DMS 273 (cell line): ENCODE data around the gene SLC52A3.
A peak's percentile ranks its signal among the peaks of the same experiment; 100 is the strongest.
"Not testable (repeated sequence)": the region's sequence is repeated elsewhere in the genome, so short reads cannot be mapped to it uniquely, and the experiment has no call there.

Experiments
- DNase-seq: peaks from one replicate; lab custom pipeline; 2025; ENCODE audit not compliant: unreplicated experiment; lab: John Stamatoyannopoulos, UW

Gene SLC52A3

DNA sequence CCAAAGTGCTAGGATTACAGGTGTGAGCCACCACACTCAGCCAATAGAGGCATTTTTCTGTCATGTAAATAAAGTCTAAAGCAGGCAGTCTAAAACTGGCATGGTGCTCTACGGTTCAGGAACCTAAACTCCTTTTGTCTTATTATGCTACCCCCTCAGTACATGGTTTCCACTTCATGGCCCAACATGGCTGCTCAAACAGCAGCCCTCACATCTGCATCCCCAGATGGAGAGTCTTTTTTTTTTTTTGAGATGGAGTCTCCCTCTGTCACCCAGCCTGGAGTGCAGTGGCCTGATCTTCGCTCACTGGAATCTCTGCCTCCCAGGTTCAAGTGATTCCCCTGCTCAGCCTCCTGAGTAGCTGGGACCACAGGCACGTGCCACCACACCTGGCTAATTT, 38.3 kb downstream of the SLC52A3 start:
- no peak for DNase-seq

DNA sequence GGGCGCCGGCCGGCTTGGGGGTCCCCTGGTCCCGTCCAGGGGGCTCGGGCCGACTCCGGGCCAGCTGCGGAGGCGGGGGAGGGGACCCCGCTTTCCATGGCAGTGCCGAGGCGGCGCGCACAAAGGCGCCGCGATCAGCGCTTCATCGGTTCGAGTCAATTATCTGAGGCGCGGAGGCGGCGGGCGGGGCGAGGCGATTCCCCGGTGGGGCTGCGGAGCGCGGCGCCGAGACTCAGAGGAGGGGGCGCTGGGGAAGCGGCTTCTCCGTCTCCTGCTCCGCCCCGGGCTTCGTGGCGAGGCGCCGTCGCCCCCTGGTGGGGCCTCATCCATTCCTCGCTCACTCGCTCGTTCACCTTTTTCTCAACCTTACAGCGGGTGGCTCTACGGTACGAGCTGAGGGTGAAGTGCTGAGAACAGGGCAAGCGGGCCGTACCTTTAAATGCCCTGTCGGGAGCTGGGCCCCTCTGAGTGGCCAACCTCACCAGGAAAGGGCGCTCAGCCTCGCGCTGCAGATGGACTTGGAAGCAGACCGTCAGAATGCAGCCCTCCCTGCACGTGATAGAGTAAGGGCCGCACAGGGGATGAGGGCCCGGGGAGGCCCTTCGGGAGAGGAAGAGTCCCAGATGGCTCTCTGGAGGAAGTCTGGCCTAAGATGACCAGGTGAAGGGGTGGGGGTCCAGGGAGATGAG, 39.9 kb downstream of the SLC52A3 start:
- DNase-seq: peak; percentile 91

DNA sequence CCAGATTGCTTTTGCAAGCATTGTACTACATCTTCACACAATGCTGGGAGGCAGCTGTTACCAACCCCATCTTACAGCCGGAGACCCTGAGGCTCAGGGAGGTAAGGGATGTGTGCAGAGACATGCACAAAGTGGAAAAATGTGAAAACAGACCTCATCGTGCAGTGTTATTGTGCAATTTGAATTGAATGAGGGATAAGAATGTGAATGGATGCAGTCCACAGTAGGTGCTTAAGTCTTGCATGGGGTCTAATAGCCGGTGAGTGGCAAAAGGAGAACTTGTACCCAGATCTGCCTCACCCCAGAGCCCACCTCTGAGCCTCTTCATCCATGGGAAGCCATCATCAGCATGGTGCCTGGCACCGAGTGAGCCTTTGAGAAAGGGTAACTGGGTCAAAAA, 42.1 kb downstream of the SLC52A3 start:
- no peak for DNase-seq

DNA sequence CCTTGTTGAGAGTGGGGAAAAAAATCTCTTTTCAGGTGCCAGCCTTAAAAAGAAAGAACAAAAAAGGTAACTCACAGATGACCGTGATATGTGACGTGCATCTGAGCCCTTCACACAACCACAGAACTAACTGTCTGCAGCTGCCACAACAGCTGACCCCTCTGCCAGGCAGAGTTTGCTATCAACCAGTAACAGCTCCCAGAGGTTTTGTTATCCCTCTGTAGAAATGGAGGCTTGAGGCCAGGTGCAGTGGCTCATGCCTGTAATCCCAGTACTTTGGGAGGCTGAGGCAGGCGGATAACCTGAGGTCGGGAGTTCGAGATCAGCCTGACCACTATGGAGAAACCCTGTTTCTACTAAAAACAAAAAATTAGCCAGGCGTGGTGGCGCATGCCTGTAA, 42.8 kb downstream of the SLC52A3 start:
- DNase-seq: peak; percentile 20

DNA sequence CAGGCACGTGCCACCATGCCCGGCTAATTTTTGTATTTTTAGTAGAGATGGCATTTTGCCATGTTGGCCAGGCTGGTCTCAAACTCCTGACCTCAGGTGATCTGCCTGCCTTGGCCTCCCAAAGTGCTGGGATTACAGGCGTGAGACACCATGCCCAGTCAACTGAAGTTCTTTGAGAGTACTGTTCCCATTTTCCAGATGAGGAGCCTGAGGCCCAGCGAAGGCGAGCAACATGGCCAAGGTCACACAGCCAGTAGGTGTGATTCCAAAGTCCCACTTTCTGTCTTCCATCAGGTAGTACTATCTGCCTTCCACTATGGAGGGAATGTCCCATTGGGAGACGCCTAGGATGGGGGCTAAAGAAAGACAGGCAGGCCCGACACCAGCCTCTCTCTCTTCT, 43.5 kb downstream of the SLC52A3 start:
- DNase-seq: not testable (repeated sequence)

DNA sequence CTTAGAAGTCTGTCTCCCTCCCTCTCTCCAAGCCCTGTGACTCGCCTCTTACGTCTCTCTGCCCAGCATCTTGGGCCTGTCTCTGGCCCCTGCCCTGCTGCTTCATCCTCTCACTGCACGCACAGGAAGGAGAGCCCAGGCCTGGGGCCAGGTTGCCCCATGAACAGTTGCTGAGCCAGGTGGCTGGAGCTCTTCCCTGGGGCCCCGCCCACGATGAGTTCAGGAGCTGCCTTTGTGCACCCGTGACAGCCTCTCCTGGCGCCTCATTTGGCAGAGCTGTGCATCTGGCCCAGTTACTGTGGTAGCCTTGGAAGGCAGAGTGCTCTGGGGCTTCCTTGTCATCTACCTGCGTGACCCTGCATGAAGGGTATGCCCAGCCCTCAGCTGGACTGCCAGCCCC, 44.5 kb downstream of the SLC52A3 start:
- peak; percentile 91 for DNase-seq

DNA sequence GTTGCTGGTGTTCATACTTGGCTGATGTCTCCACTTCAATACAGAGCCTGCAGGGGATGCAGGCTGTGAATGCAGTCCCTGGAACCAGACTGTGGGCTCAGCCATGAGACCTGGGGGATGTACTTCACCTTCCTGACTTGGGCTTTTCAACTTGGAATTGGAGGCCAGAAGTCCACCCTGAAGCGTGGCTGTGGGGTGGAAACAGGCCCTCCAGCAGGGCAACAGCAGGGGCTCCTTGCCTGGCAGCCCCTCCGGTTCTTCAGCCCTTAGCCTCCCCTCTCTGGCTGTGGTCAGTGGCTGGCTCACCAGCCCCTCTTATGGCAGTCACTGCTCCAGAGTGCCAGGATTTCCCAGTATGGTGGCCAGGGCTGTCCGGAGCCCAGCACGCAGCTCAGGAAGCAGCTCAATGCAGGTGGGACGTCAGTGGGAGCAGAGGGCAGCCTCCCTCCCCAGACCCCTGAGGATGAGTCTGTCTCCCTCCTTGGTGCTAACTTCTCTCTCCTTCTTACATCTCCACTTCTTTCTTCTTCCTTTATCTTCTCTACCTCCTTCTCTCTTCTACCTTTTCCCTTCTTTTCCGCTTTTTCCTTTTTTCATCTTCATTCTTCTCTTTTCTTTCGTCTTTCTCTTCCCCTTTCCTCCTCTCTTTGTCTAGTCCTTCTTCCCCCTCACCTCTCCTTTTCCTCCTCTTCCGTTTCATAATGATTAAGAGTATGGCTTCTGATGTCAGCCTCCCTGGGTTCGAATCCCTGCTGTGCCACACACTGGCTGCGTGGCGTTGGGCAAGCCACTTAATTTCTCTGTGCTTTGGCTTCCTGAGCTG, 45.3 kb downstream of the SLC52A3 start:
- no peak for DNase-seq

DNA sequence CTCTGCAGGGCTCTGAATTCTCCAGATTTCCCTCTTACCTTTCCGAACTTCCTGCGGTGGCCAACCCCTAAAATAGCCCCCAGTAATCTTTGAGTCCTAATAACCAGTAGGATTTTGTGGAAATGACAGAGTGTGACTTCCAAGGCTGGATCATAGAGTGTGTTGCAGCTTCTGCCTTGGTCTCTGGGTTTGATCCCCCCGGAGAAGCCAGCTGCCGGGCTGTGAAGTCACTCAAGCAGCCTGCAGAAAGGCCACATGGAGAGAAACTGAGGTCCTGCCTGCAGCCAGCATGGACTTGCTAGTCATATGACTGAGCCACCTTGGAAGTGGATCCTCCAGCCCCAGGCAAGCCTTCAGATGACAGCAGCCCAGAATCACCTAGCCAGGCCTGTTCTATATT, 46.4 kb downstream of the SLC52A3 start:
- no peak for DNase-seq

DNA sequence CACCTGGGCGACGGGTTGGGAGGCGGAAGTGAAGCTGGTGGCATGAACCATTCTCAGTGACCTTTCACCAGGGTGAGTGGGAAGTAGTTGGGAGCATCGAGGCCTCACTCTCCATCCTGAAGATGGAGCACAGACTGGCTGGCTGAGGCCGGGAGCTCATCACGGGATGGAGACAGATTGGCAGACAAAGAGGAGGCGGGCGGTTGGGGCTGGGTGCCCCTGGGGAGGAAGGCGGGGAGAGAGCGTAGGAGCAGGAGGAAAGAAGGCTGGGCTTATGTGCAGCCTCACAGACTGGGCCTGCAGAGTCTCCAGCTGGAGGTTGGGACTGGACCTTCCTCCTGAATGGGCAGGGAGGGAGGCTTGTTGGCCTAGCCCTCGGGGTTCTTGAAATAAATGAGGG, 48.5 kb downstream of the SLC52A3 start:
- peak; percentile 73 for DNase-seq

DNA sequence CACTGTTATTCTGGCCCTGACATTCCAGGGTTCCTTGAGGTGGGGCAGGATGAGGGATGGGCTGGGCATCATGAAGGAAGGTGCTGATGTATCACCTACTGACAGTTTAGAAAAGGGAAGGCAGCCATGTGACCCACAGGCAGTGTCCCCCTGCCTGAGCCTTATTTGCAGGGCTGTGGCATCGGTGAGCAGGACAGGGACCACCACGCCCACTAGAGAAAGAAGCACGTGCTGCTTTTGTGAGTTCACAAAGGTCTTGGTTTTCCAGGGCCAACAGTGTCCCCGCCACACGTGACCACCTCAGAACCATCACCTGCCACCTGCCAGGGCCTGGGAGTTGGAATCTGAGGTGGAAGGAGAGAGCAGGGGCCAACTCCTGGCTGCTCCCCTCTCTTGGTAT, 49.2 kb downstream of the SLC52A3 start:
- DNase-seq: no peak

DNA sequence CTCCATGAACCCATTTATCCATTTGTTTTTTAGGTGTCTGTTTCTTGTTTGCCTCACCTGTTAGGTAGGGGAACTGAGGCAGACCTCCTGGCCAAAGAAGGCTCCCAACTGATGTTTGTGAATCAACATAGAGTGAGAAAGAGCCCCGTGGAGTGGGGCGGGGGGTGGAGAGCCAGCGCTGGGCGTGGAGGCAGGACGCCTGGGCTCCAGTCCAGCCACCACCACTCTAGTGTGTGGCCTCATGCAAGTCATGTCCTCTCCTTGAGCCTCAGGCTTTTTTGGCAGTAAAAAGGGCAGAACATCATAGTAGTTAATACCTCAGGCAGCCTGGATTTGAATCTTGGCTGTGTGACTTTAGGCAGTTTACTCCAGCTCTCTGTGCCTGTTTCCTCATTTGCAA, 50.5 kb downstream of the SLC52A3 start:
- DNase-seq: no peak

DNA sequence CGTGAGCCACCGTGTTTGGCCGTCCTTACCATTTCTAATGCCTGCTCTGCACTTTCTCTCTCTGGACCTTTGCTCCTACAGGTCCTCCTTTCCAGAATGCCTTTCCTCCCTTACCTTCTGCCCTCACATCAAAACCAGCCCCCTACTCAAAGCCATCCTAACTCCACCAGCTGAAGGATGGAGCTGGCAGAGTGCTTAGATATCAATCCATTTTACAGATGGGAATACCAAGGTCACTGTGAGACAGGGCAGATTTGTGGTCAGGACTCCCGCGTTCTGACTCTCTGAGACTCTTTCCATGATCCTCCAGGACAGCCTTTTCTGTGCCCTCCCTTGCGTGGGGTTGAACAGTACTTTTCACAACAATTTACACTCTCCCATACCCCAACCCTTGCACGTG, 51.0 kb downstream of the SLC52A3 start:
- no peak for DNase-seq

DNA sequence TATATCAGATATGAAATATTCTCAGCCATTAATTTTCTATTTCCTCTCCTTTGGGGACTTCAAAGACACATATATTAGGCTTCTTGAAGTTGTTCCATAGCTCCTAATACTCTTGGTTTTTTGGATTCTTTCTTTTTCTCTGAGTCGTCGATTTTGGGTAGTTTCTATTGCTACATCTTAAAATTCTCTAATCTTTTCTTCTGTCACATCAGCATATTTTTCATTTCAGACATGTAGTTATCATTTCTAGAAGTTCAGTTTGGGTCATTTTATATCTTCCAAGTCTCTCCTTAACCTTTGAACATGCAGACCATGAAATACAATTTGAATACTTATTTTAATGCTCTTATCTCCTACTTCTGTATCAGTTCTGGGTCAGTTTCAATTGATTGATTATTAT, 53.8 kb downstream of the SLC52A3 start:
- no peak for DNase-seq

DNA sequence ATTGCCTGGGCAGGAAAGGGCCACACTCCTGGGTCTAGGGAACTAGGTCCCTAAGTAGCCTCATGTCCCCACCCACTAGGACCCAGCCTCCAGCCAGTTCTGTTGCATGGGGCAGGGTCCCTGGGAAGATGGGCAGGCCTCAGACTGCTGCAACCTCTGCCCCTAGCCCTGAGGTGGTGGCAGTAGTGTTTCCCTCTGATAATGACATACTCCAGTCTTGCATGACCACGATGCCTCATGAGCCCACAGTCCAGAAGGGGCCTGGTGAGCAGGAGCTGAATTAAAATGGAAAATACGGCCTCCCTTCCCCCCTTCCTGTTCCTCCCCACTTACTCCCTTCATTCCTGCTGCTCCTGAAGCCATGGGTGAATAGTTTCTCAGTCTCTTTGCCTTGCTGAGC, 56.7 kb downstream of the SLC52A3 start:
- DNase-seq: no peak

DNA sequence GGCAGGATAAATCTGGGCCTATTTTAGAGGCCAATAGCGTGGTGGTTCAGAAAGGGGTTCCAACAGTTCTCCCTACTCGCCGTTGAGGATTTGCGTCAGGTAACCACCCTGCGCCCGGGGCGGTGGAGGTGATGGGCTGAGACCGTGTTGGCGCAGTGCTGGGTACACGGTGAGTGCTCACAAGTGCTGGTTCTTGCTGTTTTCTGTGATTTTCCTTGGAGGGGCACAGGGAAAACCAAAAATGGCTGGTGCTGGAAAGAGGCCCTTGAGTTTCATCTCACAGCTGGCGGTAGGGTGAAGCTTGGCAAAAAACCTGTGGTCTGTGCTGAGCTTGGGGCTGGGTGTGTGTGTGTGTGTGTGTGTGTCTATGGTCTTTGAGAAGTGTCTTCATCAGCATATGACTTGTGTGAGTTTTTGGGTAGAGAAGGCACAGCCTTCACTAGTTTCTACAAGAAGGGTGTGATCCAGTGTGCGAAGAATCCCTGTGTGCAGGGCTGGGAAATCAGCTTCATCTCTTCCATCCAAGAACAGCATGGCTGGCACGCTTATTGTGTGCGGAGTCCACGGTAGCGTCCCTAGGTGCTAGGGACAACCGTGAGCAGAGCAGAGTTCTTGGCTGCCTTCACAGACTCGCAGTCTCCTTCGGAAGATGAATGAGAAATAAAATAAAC, 57.4 kb downstream of the SLC52A3 start:
- no peak for DNase-seq
